Liver (tissue), 3 donors: ENCODE measurements around the gene FOXK2.

Source experiments
- EGR1 ChIP-seq, 2 donors: IDR thresholded peaks; 2 replicates each; pipeline ENCODE4 v1.6.1; 2016 to 2018; ENCODE audit warnings: antibody characterized with exemption in 2 of 2, low read depth in 2 of 2
- GABPA ChIP-seq, 2 donors: IDR thresholded peaks in 1 of 2; conservative IDR thresholded peaks in 1 of 2; 2 replicates each; pipeline ENCODE4 v1.6.1; 2016; ENCODE audit warnings: antibody characterized with exemption in 2 of 2, mild to moderate bottlenecking in 1 of 2, moderate library complexity in 1 of 2
- HNF4G ChIP-seq: IDR thresholded peaks from 2 replicates; pipeline ENCODE4 v1.6.1; 2016; ENCODE audit warnings: antibody characterized with exemption
- JUND ChIP-seq, 2 donors: IDR thresholded peaks; 2 replicates each; pipeline ENCODE4 v1.6.1; 2016; ENCODE audit warnings: antibody characterized with exemption in 2 of 2
- RXRA ChIP-seq, 2 donors: IDR thresholded peaks; 2 replicates each; pipeline ENCODE4 v1.6.1; 2017 to 2018; ENCODE audit warnings: antibody characterized with exemption in 2 of 2, mild to moderate bottlenecking in 1 of 2
- YY1 ChIP-seq: IDR thresholded peaks from 2 replicates; pipeline ENCODE4 v1.6.1; 2016; ENCODE audit warnings: antibody characterized with exemption, mild to moderate bottlenecking
- TF ChIP-seq, protein P1 (sequence below): fragments of 150-350 bp; IDR thresholded peaks from 2 replicates; pipeline ENCODE4 v1.5.1; 2017; ENCODE audit warnings: improper control_type of control experiment, low read depth, low read length; ENCODE audit not compliant: missing input control
- TF ChIP-seq, protein P2 (sequence below): IDR thresholded peaks from 2 replicates; pipeline ENCODE4 v1.6.1; 2016; ENCODE audit warnings: antibody characterized with exemption
- TF ChIP-seq, protein P3 (sequence below): IDR thresholded peaks from 2 replicates; pipeline ENCODE4 v1.6.1; 2016; ENCODE audit warnings: antibody characterized with exemption, mild to moderate bottlenecking
- donor health status: healthy.
- donor health status: healthy.

DNA sequence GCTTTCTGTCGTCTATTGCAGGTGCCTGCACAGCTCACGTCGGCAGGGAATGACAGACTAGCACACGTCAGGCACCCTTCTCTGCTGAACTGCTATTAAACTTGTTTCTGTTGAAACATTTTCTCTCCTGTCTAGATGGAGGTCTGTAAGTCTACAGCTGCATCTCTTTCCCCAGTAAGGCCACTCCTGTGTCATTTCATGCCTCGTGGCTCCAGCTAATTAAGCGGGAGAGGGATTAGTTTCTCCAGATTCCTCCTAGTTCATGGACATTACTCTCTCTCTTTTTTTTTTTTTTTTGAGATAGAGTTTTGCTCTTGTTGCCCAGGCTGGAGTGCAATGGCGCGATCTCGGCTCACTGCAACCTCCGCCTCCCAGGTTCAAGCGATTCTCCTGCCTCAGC, 54.5 kb downstream of the FOXK2 start:
- TF ChIP-seq, protein P1, sequence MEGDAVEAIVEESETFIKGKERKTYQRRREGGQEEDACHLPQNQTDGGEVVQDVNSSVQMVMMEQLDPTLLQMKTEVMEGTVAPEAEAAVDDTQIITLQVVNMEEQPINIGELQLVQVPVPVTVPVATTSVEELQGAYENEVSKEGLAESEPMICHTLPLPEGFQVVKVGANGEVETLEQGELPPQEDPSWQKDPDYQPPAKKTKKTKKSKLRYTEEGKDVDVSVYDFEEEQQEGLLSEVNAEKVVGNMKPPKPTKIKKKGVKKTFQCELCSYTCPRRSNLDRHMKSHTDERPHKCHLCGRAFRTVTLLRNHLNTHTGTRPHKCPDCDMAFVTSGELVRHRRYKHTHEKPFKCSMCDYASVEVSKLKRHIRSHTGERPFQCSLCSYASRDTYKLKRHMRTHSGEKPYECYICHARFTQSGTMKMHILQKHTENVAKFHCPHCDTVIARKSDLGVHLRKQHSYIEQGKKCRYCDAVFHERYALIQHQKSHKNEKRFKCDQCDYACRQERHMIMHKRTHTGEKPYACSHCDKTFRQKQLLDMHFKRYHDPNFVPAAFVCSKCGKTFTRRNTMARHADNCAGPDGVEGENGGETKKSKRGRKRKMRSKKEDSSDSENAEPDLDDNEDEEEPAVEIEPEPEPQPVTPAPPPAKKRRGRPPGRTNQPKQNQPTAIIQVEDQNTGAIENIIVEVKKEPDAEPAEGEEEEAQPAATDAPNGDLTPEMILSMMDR: no peak
- TF ChIP-seq JUND (IDR thresholded peaks at IDR 0.05): no peak
- no peak for TF ChIP-seq YY1
- TF ChIP-seq, protein P2, sequence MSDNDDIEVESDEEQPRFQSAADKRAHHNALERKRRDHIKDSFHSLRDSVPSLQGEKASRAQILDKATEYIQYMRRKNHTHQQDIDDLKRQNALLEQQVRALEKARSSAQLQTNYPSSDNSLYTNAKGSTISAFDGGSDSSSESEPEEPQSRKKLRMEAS: no peak
- no peak for TF ChIP-seq GABPA (IDR thresholded peaks at IDR 0.05 in 1 of 2, conservative IDR thresholded peaks at IDR 0.05 in 1 of 2)
- TF ChIP-seq RXRA (IDR thresholded peaks at IDR 0.05): no peak
- TF ChIP-seq, protein P3, sequence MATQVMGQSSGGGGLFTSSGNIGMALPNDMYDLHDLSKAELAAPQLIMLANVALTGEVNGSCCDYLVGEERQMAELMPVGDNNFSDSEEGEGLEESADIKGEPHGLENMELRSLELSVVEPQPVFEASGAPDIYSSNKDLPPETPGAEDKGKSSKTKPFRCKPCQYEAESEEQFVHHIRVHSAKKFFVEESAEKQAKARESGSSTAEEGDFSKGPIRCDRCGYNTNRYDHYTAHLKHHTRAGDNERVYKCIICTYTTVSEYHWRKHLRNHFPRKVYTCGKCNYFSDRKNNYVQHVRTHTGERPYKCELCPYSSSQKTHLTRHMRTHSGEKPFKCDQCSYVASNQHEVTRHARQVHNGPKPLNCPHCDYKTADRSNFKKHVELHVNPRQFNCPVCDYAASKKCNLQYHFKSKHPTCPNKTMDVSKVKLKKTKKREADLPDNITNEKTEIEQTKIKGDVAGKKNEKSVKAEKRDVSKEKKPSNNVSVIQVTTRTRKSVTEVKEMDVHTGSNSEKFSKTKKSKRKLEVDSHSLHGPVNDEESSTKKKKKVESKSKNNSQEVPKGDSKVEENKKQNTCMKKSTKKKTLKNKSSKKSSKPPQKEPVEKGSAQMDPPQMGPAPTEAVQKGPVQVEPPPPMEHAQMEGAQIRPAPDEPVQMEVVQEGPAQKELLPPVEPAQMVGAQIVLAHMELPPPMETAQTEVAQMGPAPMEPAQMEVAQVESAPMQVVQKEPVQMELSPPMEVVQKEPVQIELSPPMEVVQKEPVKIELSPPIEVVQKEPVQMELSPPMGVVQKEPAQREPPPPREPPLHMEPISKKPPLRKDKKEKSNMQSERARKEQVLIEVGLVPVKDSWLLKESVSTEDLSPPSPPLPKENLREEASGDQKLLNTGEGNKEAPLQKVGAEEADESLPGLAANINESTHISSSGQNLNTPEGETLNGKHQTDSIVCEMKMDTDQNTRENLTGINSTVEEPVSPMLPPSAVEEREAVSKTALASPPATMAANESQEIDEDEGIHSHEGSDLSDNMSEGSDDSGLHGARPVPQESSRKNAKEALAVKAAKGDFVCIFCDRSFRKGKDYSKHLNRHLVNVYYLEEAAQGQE: no peak
- TF ChIP-seq EGR1 (IDR thresholded peaks at IDR 0.05; ENCODE audit: low read depth in 2 of 2): no peak
- TF ChIP-seq HNF4G: no peak
